Mesendoderm (in vitro differentiated cells): ENCODE measurements around the gene C5.

Experiments
- DNase-seq: peaks from one replicate; pipeline ENCODE4 v3.0.0; 2013
- H2AK5ac ChIP-seq: 2 replicates; pipeline ENCODE4 v1.6.1; 2013; ENCODE audit warnings: low read length, inconsistent platforms
- H2BK120ac ChIP-seq: 2 replicates; pipeline ENCODE4 v1.6.1; 2013; ENCODE audit warnings: low read depth, mild to moderate bottlenecking, low read length, moderate library complexity, mixed read lengths
- H2BK15ac ChIP-seq: replicated peaks from 2 replicates; pipeline ENCODE4 v1.6.1; 2013; ENCODE audit warnings: low read depth, mild to moderate bottlenecking, moderate library complexity
- H2BK5ac ChIP-seq: 2 replicates; pipeline ENCODE4 v1.6.1; 2013; ENCODE audit warnings: low read length, inconsistent platforms
- H3K18ac ChIP-seq: 2 replicates; pipeline ENCODE4 v1.6.1; 2013; ENCODE audit warnings: mild to moderate bottlenecking, low read length, mixed read lengths
- H3K23ac ChIP-seq: one replicate; pipeline ENCODE4 v1.6.1; 2013; ENCODE audit warnings: low read length
- H3K27ac ChIP-seq: 2 replicates; pipeline ENCODE4 v1.5.1; 2013; ENCODE audit warnings: low read depth, mild to moderate bottlenecking, inconsistent platforms, low read length, moderate library complexity
- H3K27me3 ChIP-seq: 2 replicates; pipeline ENCODE4 v1.6.1; 2013; ENCODE audit warnings: low read length, control low read depth, mild to moderate bottlenecking, inconsistent platforms; ENCODE audit not compliant: insufficient read depth, poor library complexity
- H3K36me3 ChIP-seq: 2 replicates; pipeline ENCODE4 v1.6.1; 2013; ENCODE audit warnings: low read length, inconsistent platforms; ENCODE audit not compliant: control insufficient read depth, insufficient read depth
- H3K4ac ChIP-seq: one replicate; pipeline ENCODE4 v1.6.1; 2013; ENCODE audit warnings: low read depth, mild to moderate bottlenecking, low read length, moderate library complexity
- H3K4me1 ChIP-seq: 2 replicates; pipeline ENCODE4 v1.6.1; 2013; ENCODE audit warnings: low read depth, low read length, inconsistent platforms; ENCODE audit not compliant: control insufficient read depth
- H3K4me2 ChIP-seq: 2 replicates; pipeline ENCODE4 v1.6.1; 2013; ENCODE audit warnings: low read length
- H3K4me3 ChIP-seq: 2 replicates; pipeline ENCODE4 v1.5.1; 2013; ENCODE audit warnings: mild to moderate bottlenecking, low read length
- H3K56ac ChIP-seq: one replicate; pipeline ENCODE4 v1.6.1; 2013; ENCODE audit warnings: low read length
- H3K79me1 ChIP-seq: 2 replicates; pipeline ENCODE4 v1.6.1; 2013; ENCODE audit warnings: low read length, inconsistent platforms
- H3K79me2 ChIP-seq: 2 replicates; pipeline ENCODE4 v1.6.1; 2013; ENCODE audit warnings: mild to moderate bottlenecking, low read length; ENCODE audit not compliant: control insufficient read depth, insufficient read depth
- H3K9ac ChIP-seq: 2 replicates; pipeline ENCODE4 v1.6.1; 2013; ENCODE audit warnings: low read length, inconsistent platforms
- H4K5ac ChIP-seq: one replicate; pipeline ENCODE4 v1.6.1; 2013; ENCODE audit warnings: low read length
- H4K8ac ChIP-seq: one replicate; pipeline ENCODE4 v1.6.1; 2013; ENCODE audit warnings: low read depth, mild to moderate bottlenecking, control low read depth, low read length, moderate library complexity
- WGBS: extraction: QIAGEN DNeasy Blood & Tissue Kit; methylation state at CpG from one replicate; pipeline ENCODE4 v1.1.7; 2013; ENCODE audit warnings: low lambda C conversion rate, missing lambda C conversion rate; ENCODE audit not compliant: insufficient coverage; ENCODE audit errors: extremely low coverage; 5-methylcytosine and 5-hydroxymethylcytosine counted together

C5 gene

GRCh38 chr9:120904978-120905301, 145.1 kb downstream of the C5 start:
- Histone ChIP-seq H3K23ac (no peak overlapping the region), H3K4me3 (no peak overlapping the region), H3K79me1 (no peaks in the 10 kb centered on the region), H4K8ac (no peak overlapping the region), H2BK120ac (no peak overlapping the region), H3K27me3 (no peaks in the 10 kb centered on the region), H4K5ac (no peak overlapping the region), H3K18ac (no peak overlapping the region), H3K9ac (no peak overlapping the region), H3K4me1 (no peaks in the 10 kb centered on the region), H3K36me3 (no peaks in the 10 kb centered on the region), H2BK15ac (no peak overlapping the region), H3K4me2 (no peak overlapping the region), H3K27ac (no peak overlapping the region), H3K79me2 (no peaks in the 10 kb centered on the region), H2BK5ac (no peak overlapping the region), H2AK5ac (no peak overlapping the region), H3K4ac (no peak overlapping the region), H3K56ac (peak overlapping the region; percentile 7)
- no peak for DNase-seq
- WGBS, result no CpG with 5 or more reads among the region's 11 CpGs

- no peak for DNase-seq
- Histone ChIP-seq H3K79me2 (no peaks in the 10 kb centered on the region), H2BK120ac (no peak overlapping the region), H3K36me3 (no peaks in the 10 kb centered on the region), H3K9ac (no peak overlapping the region), H3K4ac (no peak overlapping the region), H2AK5ac (no peak overlapping the region), H3K79me1 (no peaks in the 10 kb centered on the region), H4K8ac (no peak overlapping the region), H2BK5ac (no peak overlapping the region), H4K5ac (no peak overlapping the region), H3K27me3 (no peaks in the 10 kb centered on the region), H3K56ac (no peak overlapping the region), H2BK15ac (no peak overlapping the region), H3K23ac (no peak overlapping the region), H3K4me1 (no peaks in the 10 kb centered on the region), H3K27ac (no peak overlapping the region), H3K4me2 (no peak overlapping the region), H3K18ac (no peak overlapping the region), H3K4me3 (no peak overlapping the region)
- no CpG with 5 or more reads among the region's 16 CpGs for WGBS
Measured at GRCh38 chr9:120904061-120904977, 145.8 kb downstream of the C5 start.

GRCh38 chr9:120902569-120903535, 147.2 kb downstream of the C5 start:
- no peak overlapping the region for H2BK5ac ChIP-seq

More at GRCh38 chr9:120902569-120903535, 147.2 kb downstream of the C5 start:
- no peak for DNase-seq
- Histone ChIP-seq H4K8ac (no peak overlapping the region), H3K56ac (no peak overlapping the region), H3K4me1 (no peaks in the 10 kb centered on the region), H3K27ac (no peak overlapping the region), H3K18ac (no peak overlapping the region), H4K5ac (no peak overlapping the region), H3K4me2 (no peak overlapping the region), H3K4ac (no peak overlapping the region), H2BK15ac (no peak overlapping the region), H3K79me2 (no peaks in the 10 kb centered on the region), H3K79me1 (no peaks in the 10 kb centered on the region), H2AK5ac (no peak overlapping the region), H3K36me3 (no peaks in the 10 kb centered on the region), H3K27me3 (no peaks in the 10 kb centered on the region), H3K9ac (no peak overlapping the region), H3K23ac (no peak overlapping the region), H3K4me3 (no peak overlapping the region), H2BK120ac (no peak overlapping the region)
- WGBS, result no CpG with 5 or more reads among the region's 14 CpGs
